ENCODE measurements around the gene TMEM117.

DNA sequence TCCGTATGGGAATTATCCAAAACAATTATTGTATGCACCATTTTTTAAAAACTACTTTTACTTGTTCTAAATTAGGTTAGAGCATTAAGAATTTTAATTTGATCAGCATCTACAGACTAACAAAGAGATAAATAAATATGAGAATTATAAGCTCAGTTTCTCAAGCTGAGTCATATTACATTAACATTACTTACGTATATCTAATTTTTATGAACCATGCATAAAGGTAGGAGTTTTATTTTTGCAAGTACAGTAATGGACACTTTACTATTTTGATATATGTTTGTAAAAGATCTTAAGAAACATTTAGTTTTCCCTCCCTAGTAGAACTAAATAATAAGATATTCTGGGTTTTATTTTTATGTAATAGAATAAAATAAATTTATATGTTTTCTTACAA is 410.1 kb downstream of the TMEM117 start:
- TF ChIP-seq, protein P1, sequence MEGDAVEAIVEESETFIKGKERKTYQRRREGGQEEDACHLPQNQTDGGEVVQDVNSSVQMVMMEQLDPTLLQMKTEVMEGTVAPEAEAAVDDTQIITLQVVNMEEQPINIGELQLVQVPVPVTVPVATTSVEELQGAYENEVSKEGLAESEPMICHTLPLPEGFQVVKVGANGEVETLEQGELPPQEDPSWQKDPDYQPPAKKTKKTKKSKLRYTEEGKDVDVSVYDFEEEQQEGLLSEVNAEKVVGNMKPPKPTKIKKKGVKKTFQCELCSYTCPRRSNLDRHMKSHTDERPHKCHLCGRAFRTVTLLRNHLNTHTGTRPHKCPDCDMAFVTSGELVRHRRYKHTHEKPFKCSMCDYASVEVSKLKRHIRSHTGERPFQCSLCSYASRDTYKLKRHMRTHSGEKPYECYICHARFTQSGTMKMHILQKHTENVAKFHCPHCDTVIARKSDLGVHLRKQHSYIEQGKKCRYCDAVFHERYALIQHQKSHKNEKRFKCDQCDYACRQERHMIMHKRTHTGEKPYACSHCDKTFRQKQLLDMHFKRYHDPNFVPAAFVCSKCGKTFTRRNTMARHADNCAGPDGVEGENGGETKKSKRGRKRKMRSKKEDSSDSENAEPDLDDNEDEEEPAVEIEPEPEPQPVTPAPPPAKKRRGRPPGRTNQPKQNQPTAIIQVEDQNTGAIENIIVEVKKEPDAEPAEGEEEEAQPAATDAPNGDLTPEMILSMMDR (IDR thresholded peaks at IDR 0.05) = no peak
- TF ChIP-seq POLR2A (IDR thresholded peaks at IDR 0.05) = no peak
- no peak for TF ChIP-seq EP300 (IDR thresholded peaks at IDR 0.05)

All from tibial nerve (tissue), 4 donors.